ENCODE measurements around the gene BRPF3. TPM values are rescaled to one million over a fixed set of nuclear protein-coding genes. Genes with fewer than 3 reads are reported as not detected.

Gene BRPF3
- total RNA-seq, 1 donor from 2014 or later = 12.5 TPM

DNA sequence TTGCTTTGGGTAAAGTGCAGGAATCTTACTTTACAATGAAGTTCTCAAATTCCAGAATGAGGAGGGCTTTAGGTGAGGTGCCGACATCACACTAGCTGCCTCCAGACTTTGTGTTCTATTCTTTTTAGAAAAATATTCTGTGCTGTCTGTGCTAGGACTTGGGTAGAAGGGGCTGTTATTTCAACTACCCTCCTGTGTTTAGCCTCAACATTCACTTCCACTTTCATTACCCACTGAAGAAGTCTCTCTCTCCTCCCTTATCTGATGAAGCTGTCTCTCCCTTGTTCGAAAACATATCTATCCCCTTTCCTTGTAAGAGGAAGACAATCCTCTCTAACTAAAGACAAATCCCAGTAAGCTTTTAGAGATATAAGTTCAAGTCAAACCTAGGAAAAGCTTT lies 25.0 kb upstream of the BRPF3 start:
- peaks cover 0 to 4% (median 4%) of the 10 kb centered on the region in 3 donors for H3K36me3 ChIP-seq (ENCODE audit: control insufficient read depth in 3 of 3, insufficient read depth in 3 of 3, low read length in 3 of 3)
- no peak overlapping the region for H3K9ac ChIP-seq (ENCODE audit: low read depth in 1 of 3, low read length in 3 of 3)
- H3K9me3 ChIP-seq (ENCODE audit: control insufficient read depth in 3 of 3, low read length in 3 of 3) = no peaks in the 10 kb centered on the region
- H3K4me1 ChIP-seq (ENCODE audit: control insufficient read depth in 3 of 3, insufficient read depth in 3 of 3, low read length in 3 of 3) = no peaks in the 10 kb centered on the region
- no peaks in the 10 kb centered on the region for H3K27me3 ChIP-seq (ENCODE audit: control insufficient read depth in 3 of 3, insufficient read depth in 3 of 3, low read length in 3 of 3)
- H3K4me3 ChIP-seq (ENCODE audit: low read length in 3 of 3) = no peak overlapping the region
- H3K27ac ChIP-seq (ENCODE audit: low read depth, low read length) = no peak overlapping the region

DNA sequence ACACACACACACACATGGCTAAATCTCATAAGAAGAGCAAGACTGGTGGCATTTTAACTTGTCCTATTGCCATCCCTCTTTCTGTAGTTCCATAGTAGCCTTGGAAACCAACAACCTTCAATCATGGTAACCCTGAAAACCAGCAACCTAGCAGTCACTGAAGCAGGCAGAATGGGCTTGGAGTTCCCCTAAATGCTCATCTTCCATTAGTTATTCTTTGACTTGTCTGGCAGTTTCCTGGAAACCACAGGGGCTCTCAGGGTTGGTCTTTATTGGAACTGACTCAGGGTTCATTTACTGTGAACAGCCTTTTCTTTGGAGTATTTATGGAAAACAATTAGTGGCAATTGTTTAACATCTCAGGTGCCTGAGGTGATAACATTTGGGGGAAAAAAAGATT lies 19.4 kb upstream of the BRPF3 start:
- no peak overlapping the region for H3K4me3 ChIP-seq (ENCODE audit: low read length in 3 of 3)
- no peak overlapping the region for H3K9ac ChIP-seq (ENCODE audit: low read depth in 1 of 3, low read length in 3 of 3)
- no peaks in the 10 kb centered on the region for H3K27me3 ChIP-seq (ENCODE audit: control insufficient read depth in 3 of 3, insufficient read depth in 3 of 3, low read length in 3 of 3)
- no peaks in the 10 kb centered on the region for H3K9me3 ChIP-seq (ENCODE audit: control insufficient read depth in 3 of 3, low read length in 3 of 3)
- no peak overlapping the region for H3K27ac ChIP-seq (ENCODE audit: low read depth, low read length)
- H3K4me1 ChIP-seq (ENCODE audit: control insufficient read depth in 3 of 3, insufficient read depth in 3 of 3, low read length in 3 of 3) = no peaks in the 10 kb centered on the region
- peaks cover 0 to 7% (median 4%) of the 10 kb centered on the region in 3 donors for H3K36me3 ChIP-seq (ENCODE audit: control insufficient read depth in 3 of 3, insufficient read depth in 3 of 3, low read length in 3 of 3)

- Histone ChIP-seq H3K27me3 (ENCODE audit: control insufficient read depth in 3 of 3, insufficient read depth in 3 of 3, low read length in 3 of 3) (no peaks in the 10 kb centered on the region), H3K9ac (ENCODE audit: low read depth in 1 of 3, low read length in 3 of 3) (no peak overlapping the region), H3K4me3 (ENCODE audit: low read length in 3 of 3) (no peak overlapping the region), H3K9me3 (ENCODE audit: control insufficient read depth in 3 of 3, low read length in 3 of 3) (no peaks in the 10 kb centered on the region), H3K4me1 (ENCODE audit: control insufficient read depth in 3 of 3, insufficient read depth in 3 of 3, low read length in 3 of 3) (no peaks in the 10 kb centered on the region), H3K27ac (ENCODE audit: low read depth, low read length) (no peak overlapping the region), H3K36me3 (ENCODE audit: control insufficient read depth in 3 of 3, insufficient read depth in 3 of 3, low read length in 3 of 3) (peaks cover 0 to 4% (median 2%) of the 10 kb centered on the region in 3 donors)
Observed at GRCh38 chr6:36178544-36178943, 18.0 kb upstream of the BRPF3 start.

DNA sequence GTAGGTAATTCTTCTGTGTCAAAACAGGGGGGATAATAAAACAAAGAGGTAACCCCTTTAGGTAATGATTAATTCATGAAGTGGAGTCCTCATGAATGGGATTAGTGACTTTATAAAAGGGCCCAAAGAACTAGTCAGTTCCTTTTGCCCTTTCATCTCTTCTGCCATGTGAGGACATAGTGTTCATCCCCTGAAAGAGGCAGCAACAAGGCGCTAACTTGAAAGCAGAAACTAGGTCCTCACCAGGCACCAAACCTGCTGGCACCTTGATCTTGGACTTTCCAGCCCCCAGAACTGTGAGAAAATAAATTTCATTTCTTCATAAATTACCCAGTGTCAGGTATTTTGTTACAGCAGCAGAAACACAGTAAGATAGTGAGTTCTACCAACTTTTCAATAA lies 16.4 kb upstream of the BRPF3 start:
- Histone ChIP-seq H3K27ac (ENCODE audit: low read depth, low read length) (no peak overlapping the region), H3K4me1 (ENCODE audit: control insufficient read depth in 3 of 3, insufficient read depth in 3 of 3, low read length in 3 of 3) (no peaks in the 10 kb centered on the region), H3K36me3 (ENCODE audit: control insufficient read depth in 3 of 3, insufficient read depth in 3 of 3, low read length in 3 of 3) (peaks cover 0 to 4% (median 2%) of the 10 kb centered on the region in 3 donors), H3K27me3 (ENCODE audit: control insufficient read depth in 3 of 3, insufficient read depth in 3 of 3, low read length in 3 of 3) (no peaks in the 10 kb centered on the region), H3K4me3 (ENCODE audit: low read length in 3 of 3) (no peak overlapping the region), H3K9me3 (ENCODE audit: control insufficient read depth in 3 of 3, low read length in 3 of 3) (no peaks in the 10 kb centered on the region), H3K9ac (ENCODE audit: low read depth in 1 of 3, low read length in 3 of 3) (no peak overlapping the region)

DNA sequence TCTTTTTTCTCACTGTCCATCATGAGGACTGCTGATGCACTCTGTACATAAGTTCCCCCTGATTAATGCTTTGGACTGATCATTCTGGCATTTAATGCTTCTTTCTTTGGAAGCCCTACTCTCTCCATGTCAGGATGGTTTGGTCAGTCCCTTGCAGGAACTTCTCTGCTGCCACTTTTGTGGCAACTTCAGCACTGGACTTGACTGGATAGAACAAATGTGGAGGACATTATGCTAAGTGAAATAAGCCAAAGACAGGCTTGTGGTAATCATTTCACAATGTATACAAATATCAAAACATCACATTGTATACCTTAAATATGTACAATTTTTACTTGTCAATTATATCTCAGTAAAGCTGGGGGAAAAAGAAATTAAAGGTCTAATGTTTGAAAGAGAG lies 12.2 kb upstream of the BRPF3 start:
- H3K27me3 ChIP-seq (ENCODE audit: control insufficient read depth in 3 of 3, insufficient read depth in 3 of 3, low read length in 3 of 3) = no peaks in the 10 kb centered on the region
- no peak overlapping the region for H3K9ac ChIP-seq (ENCODE audit: low read depth in 1 of 3, low read length in 3 of 3)
- H3K4me3 ChIP-seq (ENCODE audit: low read length in 3 of 3) = no peak overlapping the region
- H3K27ac ChIP-seq (ENCODE audit: low read depth, low read length) = no peak overlapping the region
- peaks cover 0 to 3% (median under 1%) of the 10 kb centered on the region in 3 donors for H3K36me3 ChIP-seq (ENCODE audit: control insufficient read depth in 3 of 3, insufficient read depth in 3 of 3, low read length in 3 of 3)
- no peaks in the 10 kb centered on the region for H3K4me1 ChIP-seq (ENCODE audit: control insufficient read depth in 3 of 3, insufficient read depth in 3 of 3, low read length in 3 of 3)
- H3K9me3 ChIP-seq (ENCODE audit: control insufficient read depth in 3 of 3, low read length in 3 of 3) = no peaks in the 10 kb centered on the region

GRCh38 chr6:36186199-36186598 lies 10.3 kb upstream of the BRPF3 start:
- Histone ChIP-seq H3K36me3 (ENCODE audit: control insufficient read depth in 3 of 3, insufficient read depth in 3 of 3, low read length in 3 of 3) (no peaks in the 10 kb centered on the region), H3K27ac (ENCODE audit: low read depth, low read length) (no peak overlapping the region), H3K4me1 (ENCODE audit: control insufficient read depth in 3 of 3, insufficient read depth in 3 of 3, low read length in 3 of 3) (no peaks in the 10 kb centered on the region), H3K9me3 (ENCODE audit: control insufficient read depth in 3 of 3, low read length in 3 of 3) (no peaks in the 10 kb centered on the region), H3K27me3 (ENCODE audit: control insufficient read depth in 3 of 3, insufficient read depth in 3 of 3, low read length in 3 of 3) (no peaks in the 10 kb centered on the region), H3K9ac (ENCODE audit: low read depth in 1 of 3, low read length in 3 of 3) (no peak overlapping the region), H3K4me3 (ENCODE audit: low read length in 3 of 3) (no peak overlapping the region)

GRCh38 chr6:36187446-36187845 lies 9.1 kb upstream of the BRPF3 start:
- Histone ChIP-seq H3K4me1 (ENCODE audit: control insufficient read depth in 3 of 3, insufficient read depth in 3 of 3, low read length in 3 of 3) (no peaks in the 10 kb centered on the region), H3K9ac (ENCODE audit: low read depth in 1 of 3, low read length in 3 of 3) (no peak overlapping the region), H3K36me3 (ENCODE audit: control insufficient read depth in 3 of 3, insufficient read depth in 3 of 3, low read length in 3 of 3) (no peaks in the 10 kb centered on the region), H3K4me3 (ENCODE audit: low read length in 3 of 3) (no peak overlapping the region), H3K27me3 (ENCODE audit: control insufficient read depth in 3 of 3, insufficient read depth in 3 of 3, low read length in 3 of 3) (no peaks in the 10 kb centered on the region), H3K27ac (ENCODE audit: low read depth, low read length) (no peak overlapping the region), H3K9me3 (ENCODE audit: control insufficient read depth in 3 of 3, low read length in 3 of 3) (no peaks in the 10 kb centered on the region)

- H3K4me3 ChIP-seq (ENCODE audit: low read length in 3 of 3) = peak overlapping the region; percentile 72 to 91 (median 87)
- peak overlapping the region; percentile 85 to 95 (median 91) for H3K9ac ChIP-seq (ENCODE audit: low read depth in 1 of 3, low read length in 3 of 3)
- peaks cover 9 to 13% (median 12%) of the 10 kb centered on the region in 3 donors for H3K4me1 ChIP-seq (ENCODE audit: control insufficient read depth in 3 of 3, insufficient read depth in 3 of 3, low read length in 3 of 3)
- H3K27me3 ChIP-seq (ENCODE audit: control insufficient read depth in 3 of 3, insufficient read depth in 3 of 3, low read length in 3 of 3) = no peaks in the 10 kb centered on the region
- peak overlapping the region; percentile 88 for H3K27ac ChIP-seq (ENCODE audit: low read depth, low read length)
- H3K9me3 ChIP-seq (ENCODE audit: control insufficient read depth in 3 of 3, low read length in 3 of 3) = no peaks in the 10 kb centered on the region
- H3K36me3 ChIP-seq (ENCODE audit: control insufficient read depth in 3 of 3, insufficient read depth in 3 of 3, low read length in 3 of 3) = peaks cover 3 to 10% (median 5%) of the 10 kb centered on the region in 3 donors
Observed at GRCh38 chr6:36195471-36196112, 952 bp upstream of the BRPF3 start.

DNA sequence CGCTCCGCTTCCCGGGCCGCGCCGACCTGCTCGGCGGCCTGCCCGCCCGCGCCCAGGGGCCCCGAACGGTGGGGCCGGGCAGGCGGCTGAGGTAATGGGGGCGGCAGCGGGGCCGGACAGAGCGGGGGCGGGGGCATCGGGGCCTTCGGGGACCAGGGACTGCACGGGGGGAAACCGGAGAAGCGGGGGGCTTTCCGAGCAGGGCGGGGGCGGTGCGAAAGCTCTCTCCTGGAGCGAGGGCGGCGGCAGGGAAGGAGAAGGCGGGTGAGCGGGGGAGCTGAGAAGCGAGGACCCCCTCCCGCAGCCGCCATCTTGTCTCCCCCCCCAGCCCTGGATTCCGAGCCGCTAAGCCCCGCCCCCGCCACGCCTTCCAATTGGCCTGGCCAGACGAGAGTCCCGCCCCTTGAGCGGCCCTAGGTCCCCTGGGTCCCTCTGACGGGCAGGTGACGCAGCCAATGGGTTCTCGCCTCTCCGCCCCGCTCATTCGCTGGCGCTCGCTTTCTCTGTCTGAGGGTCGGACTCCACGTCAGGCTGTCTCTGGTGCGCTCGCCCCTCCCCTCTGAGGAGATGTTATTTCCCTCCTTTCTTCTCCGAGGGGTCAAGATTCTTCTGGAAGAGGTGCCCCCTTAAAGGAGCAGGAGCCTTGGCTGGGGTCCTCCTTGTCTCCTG lies 470 bp downstream of the BRPF3 start:
- Histone ChIP-seq H3K27ac (ENCODE audit: low read depth, low read length) (peak overlapping the region; percentile 88), H3K9me3 (ENCODE audit: control insufficient read depth in 3 of 3, low read length in 3 of 3) (no peaks in the 10 kb centered on the region), H3K9ac (ENCODE audit: low read depth in 1 of 3, low read length in 3 of 3) (peak overlapping the region; percentile 76 to 95 (median 91)), H3K27me3 (ENCODE audit: control insufficient read depth in 3 of 3, insufficient read depth in 3 of 3, low read length in 3 of 3) (no peaks in the 10 kb centered on the region), H3K4me1 (ENCODE audit: control insufficient read depth in 3 of 3, insufficient read depth in 3 of 3, low read length in 3 of 3) (peaks cover 12 to 15% (median 13%) of the 10 kb centered on the region in 3 donors), H3K36me3 (ENCODE audit: control insufficient read depth in 3 of 3, insufficient read depth in 3 of 3, low read length in 3 of 3) (peaks cover 15 to 21% (median 16%) of the 10 kb centered on the region in 3 donors), H3K4me3 (ENCODE audit: low read length in 3 of 3) (peak overlapping the region; percentile 72 to 91 (median 91))

DNA sequence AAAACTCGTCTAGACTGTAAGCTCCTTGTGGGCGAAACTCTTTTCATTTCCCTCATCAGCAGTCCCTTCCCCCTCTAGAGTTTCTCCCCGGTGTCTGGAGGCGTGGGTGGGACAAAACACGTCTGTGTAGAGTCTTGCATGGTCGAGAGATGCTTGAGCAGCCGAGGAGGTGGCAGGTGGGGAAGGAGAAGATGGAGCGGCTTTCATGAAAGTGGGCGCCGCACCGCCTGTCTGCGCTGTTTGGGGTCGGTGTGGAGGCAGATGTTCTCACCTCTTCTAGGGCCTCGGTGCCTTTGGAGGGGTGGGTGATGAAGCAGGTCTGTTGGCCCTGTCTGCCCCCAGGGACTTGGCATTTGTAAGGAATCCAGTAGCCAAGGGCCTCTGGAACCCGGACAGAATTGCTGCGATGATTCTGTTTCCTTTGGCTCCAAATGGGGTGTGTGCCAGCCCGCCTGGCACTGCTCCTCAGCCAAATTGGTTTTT lies 1.2 kb downstream of the BRPF3 start:
- H3K36me3 ChIP-seq (ENCODE audit: control insufficient read depth in 3 of 3, insufficient read depth in 3 of 3, low read length in 3 of 3) = peaks cover 15 to 26% (median 21%) of the 10 kb centered on the region in 3 donors
- no peaks in the 10 kb centered on the region for H3K9me3 ChIP-seq (ENCODE audit: control insufficient read depth in 3 of 3, low read length in 3 of 3)
- peak overlapping the region; percentile 88 for H3K27ac ChIP-seq (ENCODE audit: low read depth, low read length)
- peak overlapping the region; percentile 72 to 91 (median 84) for H3K4me3 ChIP-seq (ENCODE audit: low read length in 3 of 3)
- H3K27me3 ChIP-seq (ENCODE audit: control insufficient read depth in 3 of 3, insufficient read depth in 3 of 3, low read length in 3 of 3) = no peaks in the 10 kb centered on the region
- no peak overlapping the region for H3K9ac ChIP-seq (ENCODE audit: low read depth in 1 of 3, low read length in 3 of 3)
- peaks cover 12 to 16% (median 13%) of the 10 kb centered on the region in 3 donors for H3K4me1 ChIP-seq (ENCODE audit: control insufficient read depth in 3 of 3, insufficient read depth in 3 of 3, low read length in 3 of 3)
